Memory B cell (primary cell): Measurements from ENCODE around the gene ANKRD65.
"Not testable (repeated sequence)": the region's sequence is repeated elsewhere in the genome, so short reads cannot be mapped to it uniquely, and the experiment has no call there.

Source experiments
- ATAC-seq: fragments of 150-1000 bp; cut with Tn5 transposase; 2 replicates; pipeline ENCODE4 v1.10.0; 2021; ENCODE audit warnings: low read depth, mild to moderate bottlenecking, moderate library complexity
- DNase-seq, 2 donors: peaks; one replicate each; pipeline ENCODE4 v3.0.0; 2022; ENCODE audit warnings: low spot score in 2 of 2
- H3K27ac Mint-ChIP-seq: one replicate; pipeline ENCODE4 v1.8.0; 2022; ENCODE audit warnings: mild to moderate bottlenecking, moderate library complexity, mixed read lengths
- H3K27me3 Mint-ChIP-seq: one replicate; pipeline ENCODE4 v1.8.0; 2022; ENCODE audit warnings: mixed read lengths
- H3K36me3 Mint-ChIP-seq: one replicate; pipeline ENCODE4 v1.8.0; 2022; ENCODE audit warnings: mild to moderate bottlenecking, mixed read lengths
- H3K4me1 Mint-ChIP-seq: one replicate; pipeline ENCODE4 v1.8.0; 2022; ENCODE audit warnings: mixed read lengths
- H3K4me3 Mint-ChIP-seq: one replicate; pipeline ENCODE4 v1.8.0; 2022; ENCODE audit warnings: mild to moderate bottlenecking, moderate library complexity, mixed read lengths
- H3K9me3 Mint-ChIP-seq: one replicate; pipeline ENCODE4 v1.8.0; 2022; ENCODE audit warnings: mixed read lengths

The ANKRD65 gene

DNA sequence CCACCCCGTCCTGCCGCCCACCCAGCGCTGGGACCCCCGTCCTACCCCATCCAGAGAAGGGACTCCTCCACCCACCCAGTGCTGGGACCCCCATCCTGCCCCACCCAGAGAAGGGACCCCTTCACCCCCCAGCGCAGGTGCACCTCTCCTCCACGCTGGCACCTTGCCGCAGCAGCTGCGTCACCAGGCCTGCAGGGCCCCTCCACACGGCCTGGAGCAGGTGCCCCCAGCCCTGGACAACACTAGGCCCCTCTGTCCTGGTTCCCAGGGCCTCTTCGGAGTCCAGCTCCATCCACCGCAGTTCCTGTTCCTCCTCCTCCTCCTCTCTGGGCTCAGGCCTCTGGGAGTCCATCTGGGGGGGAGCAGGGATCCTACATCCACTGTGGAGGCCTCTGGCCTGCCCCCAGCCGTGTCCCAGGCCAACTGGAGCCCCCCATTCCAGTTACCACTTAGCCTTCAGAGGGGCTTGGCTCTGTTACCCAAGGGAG is 378 bp downstream of the ANKRD65 start:
- peak overlapping the region; percentile 58 for H3K4me3 Mint-ChIP-seq
- DNase-seq (peak in 1 of 2 donors; percentile 13), ATAC-seq (no peak)
- peaks cover 17% of the 10 kb centered on the region for H3K27me3 Mint-ChIP-seq
- peaks cover 2% of the 10 kb centered on the region for H3K36me3 Mint-ChIP-seq
- H3K27ac Mint-ChIP-seq: no peak overlapping the region
- H3K4me1 Mint-ChIP-seq: peaks cover 3% of the 10 kb centered on the region
- no peaks in the 10 kb centered on the region for H3K9me3 Mint-ChIP-seq

DNA sequence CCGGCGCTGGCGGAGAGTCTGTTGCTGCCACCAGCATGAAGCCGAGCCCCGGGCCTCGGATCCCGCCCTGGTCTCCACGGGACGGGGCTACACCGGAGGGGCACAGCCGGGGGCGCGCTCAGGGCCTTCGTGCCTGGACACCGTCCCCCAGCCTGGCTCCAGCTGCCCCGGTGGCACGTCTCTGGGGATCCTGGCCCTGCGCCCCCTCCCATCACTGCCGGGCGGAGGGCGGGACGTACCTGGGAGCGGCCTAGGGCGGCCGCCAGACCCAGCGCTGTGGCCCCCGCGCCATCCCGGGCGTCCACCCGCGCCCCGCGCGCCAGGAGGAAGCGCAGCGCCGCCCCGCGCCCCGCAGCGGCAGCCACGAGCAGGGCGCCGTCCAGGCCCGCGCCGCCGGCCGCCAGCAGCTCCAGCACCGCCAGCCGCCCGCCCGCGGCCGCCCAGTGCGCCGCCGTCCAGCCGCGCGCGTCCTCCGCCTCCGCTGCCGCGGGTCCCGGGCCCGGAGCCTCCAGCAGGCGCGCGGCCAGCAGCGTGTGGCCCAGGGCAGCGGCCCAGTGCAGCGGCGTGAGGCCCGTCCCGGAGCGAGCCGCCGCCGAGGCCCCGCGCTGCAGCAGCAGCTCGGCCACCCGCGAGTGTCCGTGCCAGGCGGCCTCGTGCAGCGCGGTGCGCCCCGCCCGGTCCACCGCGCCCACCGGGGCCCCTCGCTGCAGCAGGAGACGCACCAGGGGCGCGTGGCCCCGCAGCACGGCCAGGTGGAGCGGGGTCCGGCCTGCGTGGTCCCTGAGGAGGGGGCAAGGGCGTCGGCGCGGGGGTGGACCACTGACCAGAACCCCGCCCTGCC is 1.0 kb downstream of the ANKRD65 start:
- peaks cover 16% of the 10 kb centered on the region for H3K27me3 Mint-ChIP-seq
- H3K36me3 Mint-ChIP-seq: peaks cover 2% of the 10 kb centered on the region
- DNase-seq (no peak), ATAC-seq (peak; percentile 44)
- H3K4me1 Mint-ChIP-seq: peaks cover 3% of the 10 kb centered on the region
- H3K9me3 Mint-ChIP-seq: no peaks in the 10 kb centered on the region
- H3K4me3 Mint-ChIP-seq: no peak overlapping the region
- no peak overlapping the region for H3K27ac Mint-ChIP-seq

DNA sequence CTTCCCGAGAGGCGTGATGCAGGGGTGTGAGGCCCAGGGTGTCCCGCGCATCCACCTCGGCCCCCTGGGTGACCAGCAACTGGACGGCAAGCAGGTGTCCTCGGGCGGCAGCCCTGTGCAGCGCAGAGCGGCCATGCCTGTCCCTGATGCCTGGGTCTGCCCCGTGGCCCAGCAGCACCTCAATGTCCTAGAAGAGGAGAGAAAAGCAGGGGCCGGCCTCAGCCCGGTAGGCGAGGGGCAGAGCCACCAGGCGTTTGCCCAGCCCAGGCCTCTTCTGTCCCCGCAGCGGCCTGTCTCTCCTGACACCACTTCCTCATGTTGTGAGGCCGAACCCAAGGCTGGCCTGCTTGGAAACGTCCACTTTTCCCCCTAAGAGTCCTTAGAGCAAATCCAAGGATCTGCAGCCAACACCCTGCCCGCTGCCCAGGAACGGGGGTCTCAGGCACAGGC is 1.7 kb downstream of the ANKRD65 start:
- Mint-ChIP-seq H3K4me1 (peaks cover 3% of the 10 kb centered on the region), H3K27ac (no peak overlapping the region), H3K4me3 (no peak overlapping the region), H3K9me3 (no peaks in the 10 kb centered on the region), H3K36me3 (peaks cover 2% of the 10 kb centered on the region), H3K27me3 (peaks cover 14% of the 10 kb centered on the region)
- ATAC-seq (no peak), DNase-seq (no peak)

DNA sequence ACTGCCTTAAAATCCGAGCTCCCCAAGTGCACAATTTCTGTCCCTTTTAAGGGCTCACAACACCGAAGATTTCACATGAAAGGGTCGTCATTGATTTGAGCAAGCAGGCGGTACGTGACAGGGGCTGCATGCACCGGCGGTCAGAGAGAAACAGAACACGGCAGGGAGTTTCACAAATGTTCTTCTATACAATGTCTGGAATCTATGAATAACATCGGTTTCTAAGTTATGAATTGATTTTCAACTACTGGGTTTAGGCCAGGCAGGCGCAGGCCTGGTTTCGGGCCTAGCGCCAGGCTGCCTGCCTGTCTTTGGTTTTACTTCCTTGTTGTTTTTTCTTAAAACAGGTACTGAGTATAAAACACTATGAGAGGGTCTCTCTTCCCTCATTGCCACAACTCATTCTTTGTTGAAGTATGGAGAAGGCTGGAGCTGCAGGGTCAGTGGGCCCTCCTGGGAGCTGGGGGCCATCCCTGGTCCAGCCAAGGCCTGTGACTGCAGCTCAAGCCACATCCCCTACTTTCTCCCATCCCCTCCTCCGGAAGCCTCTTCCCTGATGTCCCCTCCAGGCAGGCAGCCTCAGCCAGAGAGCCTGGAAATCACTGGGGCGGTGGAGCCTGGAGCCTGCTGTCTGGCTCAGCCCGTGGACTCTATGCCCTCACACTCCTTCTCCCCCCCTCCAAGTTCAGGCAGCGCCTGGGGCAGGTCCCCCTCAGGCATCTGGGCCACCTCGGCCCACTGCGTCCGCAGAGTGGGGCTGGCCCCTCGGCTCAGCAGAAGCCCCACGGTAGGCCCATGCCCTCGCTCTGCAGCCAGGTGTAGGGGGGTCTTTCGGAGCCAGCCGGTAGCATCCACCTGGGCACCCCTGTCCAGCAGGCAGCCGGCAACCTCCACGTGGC is 2.4 kb downstream of the ANKRD65 start:
- H3K27me3 Mint-ChIP-seq: peaks cover 14% of the 10 kb centered on the region
- DNase-seq (no peak), ATAC-seq (no peak)
- H3K9me3 Mint-ChIP-seq: no peaks in the 10 kb centered on the region
- no peak overlapping the region for H3K4me3 Mint-ChIP-seq
- H3K4me1 Mint-ChIP-seq: peaks cover 3% of the 10 kb centered on the region
- H3K27ac Mint-ChIP-seq: no peak overlapping the region
- peaks cover 2% of the 10 kb centered on the region for H3K36me3 Mint-ChIP-seq

DNA sequence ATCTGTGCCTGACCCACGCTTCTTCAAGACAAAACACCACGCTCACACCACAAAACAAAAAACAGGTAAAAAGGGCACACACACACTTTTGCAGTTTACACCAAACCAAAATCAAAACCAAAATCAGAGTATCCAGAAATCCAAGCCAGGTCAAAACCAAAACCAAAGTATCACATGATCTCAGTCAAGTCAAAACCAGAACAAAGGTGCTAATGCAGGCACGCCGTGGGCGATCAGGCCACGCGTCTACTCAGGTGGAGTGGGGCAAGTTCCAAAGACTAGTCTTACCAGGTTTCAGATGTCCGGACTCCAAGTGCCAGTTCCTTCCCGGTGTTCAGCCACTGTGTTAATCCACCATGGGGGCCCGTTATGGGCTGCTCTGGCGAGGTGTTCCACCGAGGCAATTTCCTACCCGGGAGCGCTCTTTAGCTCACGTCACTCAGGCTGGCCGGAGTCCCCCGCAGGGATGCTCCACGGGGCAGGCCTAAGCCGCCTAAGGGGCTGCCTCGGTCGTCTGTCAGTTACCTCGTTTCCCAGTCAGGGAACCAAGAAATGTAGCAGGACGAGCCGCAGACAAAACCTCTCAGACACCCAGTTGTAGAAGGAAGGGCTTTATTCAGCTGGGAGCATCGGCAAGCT is 3.1 kb downstream of the ANKRD65 start:
- not testable (repeated sequence) for DNase-seq, H3K4me3 Mint-ChIP-seq, H3K36me3 Mint-ChIP-seq, H3K27ac Mint-ChIP-seq, H3K9me3 Mint-ChIP-seq, ATAC-seq, H3K4me1 Mint-ChIP-seq
- peaks cover 11% of the 10 kb centered on the region for H3K27me3 Mint-ChIP-seq

DNA sequence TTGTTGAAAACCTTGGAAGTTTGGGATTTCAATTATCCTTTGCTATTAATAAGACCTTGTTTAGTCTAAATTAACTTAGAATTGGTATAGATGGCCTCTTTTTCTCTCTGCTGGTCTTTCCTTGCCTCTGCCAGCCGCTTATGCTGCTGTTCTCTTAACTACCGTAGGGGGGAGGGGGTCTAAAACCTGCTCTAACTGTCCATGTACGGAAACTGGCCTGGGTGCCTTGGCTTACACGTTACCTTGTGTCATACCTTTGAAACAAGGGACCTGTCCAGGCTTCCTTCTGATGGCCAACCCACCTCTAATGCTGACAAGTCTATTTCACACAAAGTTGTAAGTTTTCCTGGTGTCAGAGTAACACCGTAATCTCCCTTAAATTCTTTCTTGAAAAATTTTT is 3.7 kb downstream of the ANKRD65 start:
- H3K4me1 Mint-ChIP-seq, H3K27ac Mint-ChIP-seq, H3K27me3 Mint-ChIP-seq, DNase-seq, H3K36me3 Mint-ChIP-seq, H3K9me3 Mint-ChIP-seq, ATAC-seq, H3K4me3 Mint-ChIP-seq: not testable (repeated sequence)

DNA sequence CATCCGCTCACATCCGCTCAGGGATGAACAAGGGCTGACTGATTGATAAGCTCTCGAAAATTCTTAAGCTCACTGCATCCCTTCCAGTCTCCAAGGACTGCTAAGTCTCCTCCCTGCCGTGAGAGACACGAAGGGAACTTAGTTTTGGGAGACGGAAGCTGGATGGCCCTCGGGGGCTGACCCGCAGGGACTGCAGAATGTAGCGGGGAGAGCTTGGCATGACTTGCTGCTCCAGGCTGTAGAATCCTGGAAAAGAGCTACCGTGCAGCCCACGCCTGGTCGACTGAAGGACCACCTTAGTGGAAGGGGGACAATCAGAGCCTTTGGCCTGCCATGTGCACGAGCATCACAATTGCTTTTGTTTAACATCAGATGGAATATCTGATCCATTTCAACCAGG is 5.3 kb downstream of the ANKRD65 start:
- Mint-ChIP-seq H3K27me3 (peaks cover 4% of the 10 kb centered on the region), H3K4me3 (no peak overlapping the region), H3K27ac (no peak overlapping the region), H3K9me3 (peaks cover 2% of the 10 kb centered on the region), H3K36me3 (peaks cover 2% of the 10 kb centered on the region), H3K4me1 (peaks cover 2% of the 10 kb centered on the region)
- no peak for ATAC-seq
- DNase-seq: no peak

DNA sequence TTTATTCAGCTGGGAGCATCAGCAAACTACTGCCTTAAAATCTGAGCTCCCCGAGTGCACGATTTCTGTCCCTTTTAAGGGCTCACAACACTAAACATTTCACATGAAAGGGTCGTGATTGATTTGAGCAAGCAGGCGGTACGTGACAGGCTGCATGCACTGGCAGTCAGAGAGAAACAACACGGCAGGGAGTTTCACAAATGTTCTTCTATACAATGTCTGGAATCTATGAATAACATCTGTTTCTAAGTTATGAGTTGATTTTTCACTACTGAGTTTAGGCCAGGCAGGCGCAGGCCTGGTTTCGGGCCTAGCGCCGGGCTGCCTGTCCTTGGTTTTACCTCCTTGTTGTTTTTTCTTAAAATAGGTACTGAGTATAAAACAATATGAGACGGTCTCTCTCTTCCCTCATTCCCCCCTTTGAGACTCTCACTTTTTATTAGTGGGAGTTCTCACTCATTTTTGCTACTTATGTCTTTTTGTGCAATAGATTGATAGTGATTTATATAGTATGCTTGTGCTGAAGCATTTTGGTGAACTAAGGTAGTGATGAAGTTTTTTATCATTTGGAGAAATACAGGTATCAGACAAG is 8.7 kb downstream of the ANKRD65 start:
- not testable (repeated sequence) for H3K9me3 Mint-ChIP-seq, H3K27me3 Mint-ChIP-seq

DNA sequence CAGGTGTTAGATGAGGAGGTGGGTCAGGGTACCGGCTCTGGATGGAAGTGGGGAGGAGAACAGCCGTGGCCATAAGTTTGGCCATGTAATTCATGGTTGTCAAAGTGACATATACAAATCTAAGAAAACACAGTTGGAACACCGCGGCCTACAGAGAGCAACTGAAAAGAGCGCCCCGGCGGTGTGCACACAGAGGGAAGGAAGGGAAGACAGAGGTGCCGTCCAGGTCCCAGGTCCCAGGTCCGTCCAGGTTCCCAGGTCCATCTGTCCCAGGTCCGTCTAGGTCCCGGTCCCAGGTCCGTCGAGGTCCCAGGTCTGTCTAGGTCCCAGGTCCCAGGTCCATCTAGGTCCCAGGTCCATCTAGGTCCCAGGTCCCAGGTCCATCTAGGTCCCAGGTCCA is 9.4 kb downstream of the ANKRD65 start:
- DNase-seq: no peak
- Mint-ChIP-seq H3K9me3 (peaks cover 2% of the 10 kb centered on the region), H3K4me3 (no peak overlapping the region), H3K4me1 (peaks cover 4% of the 10 kb centered on the region), H3K27ac (no peak overlapping the region), H3K27me3 (no peaks in the 10 kb centered on the region), H3K36me3 (no peaks in the 10 kb centered on the region)
- ATAC-seq: no peak

More for the DNA sequence above, 8.7 kb downstream of the ANKRD65 start:
- DNase-seq, H3K27ac Mint-ChIP-seq, H3K4me1 Mint-ChIP-seq, ATAC-seq, H3K4me3 Mint-ChIP-seq, H3K36me3 Mint-ChIP-seq: not testable (repeated sequence)

DNA sequence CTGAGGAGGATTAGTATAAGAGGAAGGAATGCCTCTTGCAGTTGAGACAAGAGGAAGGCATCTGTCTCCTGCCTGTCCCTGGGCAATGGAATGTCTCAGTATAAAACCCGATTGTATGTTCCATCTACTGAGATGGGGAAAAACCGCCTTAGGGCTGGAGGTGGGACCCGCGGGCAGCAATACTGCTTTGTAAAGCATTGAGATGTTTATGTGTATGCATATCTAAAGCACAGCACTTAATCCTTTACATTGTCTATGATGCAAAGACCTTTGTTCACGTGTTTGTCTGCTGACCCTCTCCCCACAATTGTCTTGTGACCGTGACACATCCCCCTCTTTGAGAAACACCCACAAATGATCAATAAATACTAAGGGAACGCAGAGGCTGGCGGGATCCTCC is 10.8 kb downstream of the ANKRD65 start:
- not testable (repeated sequence) for H3K27me3 Mint-ChIP-seq, H3K4me3 Mint-ChIP-seq, H3K4me1 Mint-ChIP-seq, ATAC-seq, H3K9me3 Mint-ChIP-seq, H3K36me3 Mint-ChIP-seq, DNase-seq, H3K27ac Mint-ChIP-seq

DNA sequence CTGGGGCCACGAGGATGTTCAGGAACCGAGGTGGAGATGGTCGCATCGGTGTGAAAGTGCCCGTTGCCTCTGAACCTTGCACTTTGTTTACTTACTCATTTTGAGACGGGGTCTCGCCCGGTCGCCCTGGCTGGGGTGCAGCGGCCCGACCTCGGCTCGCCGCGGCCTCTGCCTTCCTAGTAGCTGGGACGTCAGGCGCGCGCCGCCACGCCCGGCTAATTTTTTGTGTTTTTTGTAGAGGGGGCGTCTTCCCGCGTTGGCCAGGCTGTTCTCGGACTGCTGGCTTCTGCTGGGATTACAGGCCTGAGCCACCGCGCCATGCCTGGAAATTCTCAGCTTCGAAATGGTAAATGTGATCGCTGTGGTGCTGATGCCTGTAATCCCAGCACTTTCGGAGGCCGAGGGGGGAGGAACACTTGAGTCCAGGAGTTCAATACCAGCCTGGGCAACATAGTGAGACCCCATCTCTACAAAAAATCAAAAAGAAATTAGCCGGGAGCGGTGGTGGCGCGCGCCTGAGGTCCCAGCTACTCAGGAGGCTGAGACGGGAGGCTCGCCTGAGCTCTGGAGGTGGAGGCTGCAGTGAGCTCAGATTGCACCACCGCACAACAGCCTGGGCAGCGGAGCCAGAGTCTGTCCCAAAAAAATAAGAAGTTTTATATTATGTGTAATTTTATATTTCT is 13.3 kb downstream of the ANKRD65 start:
- peaks cover 2% of the 10 kb centered on the region for H3K9me3 Mint-ChIP-seq
- H3K27me3 Mint-ChIP-seq: no peaks in the 10 kb centered on the region
- no peak for DNase-seq
- peak; percentile 33 for ATAC-seq
- H3K4me3 Mint-ChIP-seq: peak overlapping the region; percentile 82
- H3K27ac Mint-ChIP-seq: peak overlapping the region; percentile 97
- peaks cover 13% of the 10 kb centered on the region for H3K36me3 Mint-ChIP-seq
- peaks cover 16% of the 10 kb centered on the region for H3K4me1 Mint-ChIP-seq

DNA sequence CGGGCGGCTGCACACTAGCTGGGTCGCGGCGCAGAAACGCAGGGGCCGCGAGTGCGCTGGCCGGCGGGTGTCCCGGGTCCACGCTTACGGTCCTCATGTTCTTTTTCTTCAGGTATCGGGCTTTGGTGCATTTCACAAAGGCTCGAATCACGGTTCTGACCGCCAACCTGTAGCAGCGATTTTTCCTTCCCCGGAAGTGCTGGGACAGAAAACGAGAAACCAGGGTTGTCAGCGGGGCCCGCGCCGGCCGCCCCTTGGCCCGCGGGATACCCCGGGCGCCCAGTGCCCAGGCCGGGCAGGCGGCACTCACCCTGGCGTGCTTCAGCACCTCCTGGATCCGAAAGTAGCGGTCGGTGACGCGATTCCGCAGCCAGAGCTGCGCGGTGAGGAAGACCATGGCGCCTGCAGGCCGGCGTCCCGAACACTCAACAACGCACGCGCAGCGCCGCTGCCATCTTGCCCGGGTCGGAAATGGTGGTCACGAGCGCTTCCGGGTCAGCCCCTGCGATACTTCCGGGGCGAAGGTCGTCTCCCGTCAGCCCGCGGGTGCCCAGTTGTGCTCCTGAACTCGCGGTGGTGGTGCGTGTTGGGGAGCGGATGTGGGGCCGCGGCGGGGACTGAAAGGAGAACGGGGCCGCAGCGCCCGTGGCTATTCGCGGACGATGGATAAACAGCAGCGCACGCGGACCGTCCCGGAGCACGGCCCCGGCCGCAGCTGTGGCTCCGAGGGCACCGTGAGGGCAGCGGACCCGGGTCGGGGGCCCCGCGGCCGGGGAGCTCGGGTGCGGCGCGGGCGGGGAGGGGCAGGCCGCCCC is 14.0 kb downstream of the ANKRD65 start, which contains the start of gene MRPL20:
Gene MRPL20 (minus strand): TSS at position 473 of the 815 bp plus-strand sequence. CDS start 76 bp downstream, at position 397.
- DNase-seq: peak; percentile 88 to 90
- no peaks in the 10 kb centered on the region for H3K27me3 Mint-ChIP-seq
- H3K4me3 Mint-ChIP-seq: peak within 1 kb of the TSS; percentile 92
- no peaks in the 10 kb centered on the region for H3K9me3 Mint-ChIP-seq
- ATAC-seq: peak; percentile 95
- peak within 1 kb of the TSS; percentile 97 for H3K27ac Mint-ChIP-seq
- H3K36me3 Mint-ChIP-seq: peaks cover 15% of the 10 kb centered on the region
- peaks cover 21% of the 10 kb centered on the region for H3K4me1 Mint-ChIP-seq
